Kidney (tissue), 14 donors: Measurements from ENCODE around the gene ZCCHC17. TPM values are rescaled to one million over a fixed set of nuclear protein-coding genes. Genes with fewer than 3 reads are reported as not detected.
A peak's percentile ranks its signal among the peaks of the same experiment; 100 is the strongest.

ENCODE experiments used
- DNase-seq, 5 donors: peaks; one replicate each; pipeline ENCODE4 v3.0.0-alpha.2; 2013 to 2020
- FAIRE-seq: peaks from 2 replicates; lab custom pipeline; 2012; peaks lifted over from hg19 to GRCh38; lab: Jason Lieb, UNC
- H3K27ac ChIP-seq, 2 donors: one replicate each; pipeline ENCODE4 v1.7.0; 2013; ENCODE audit warnings: low read depth in 2 of 2, low read length in 2 of 2, inconsistent platforms in 1 of 2
- H3K27me3 ChIP-seq: one replicate; pipeline ENCODE4 v1.7.1; 2013; ENCODE audit warnings: low read length, inconsistent platforms; ENCODE audit not compliant: control insufficient read depth, insufficient read depth
- H3K36me3 ChIP-seq, 3 donors: one replicate each; pipeline versions ENCODE4 v1.7.0 to v1.7.1; 2013; ENCODE audit warnings: low read length in 3 of 3, control low read depth in 1 of 3, inconsistent platforms in 1 of 3; ENCODE audit not compliant: insufficient read depth in 3 of 3, control insufficient read depth in 2 of 3
- H3K4me1 ChIP-seq, 3 donors: one replicate each; pipeline versions ENCODE4 v1.7.0 to v1.7.1; 2013; ENCODE audit warnings: low read length in 3 of 3, inconsistent platforms in 1 of 3, low read depth in 1 of 3; ENCODE audit not compliant: control insufficient read depth in 2 of 3, insufficient read depth in 2 of 3
- H3K4me3 ChIP-seq, 3 donors: one replicate each; pipeline versions ENCODE4 v1.7.0 to v1.8.1; 2013; ENCODE audit warnings: low read length in 3 of 3, control low read depth in 1 of 3, inconsistent platforms in 1 of 3
- H3K9ac ChIP-seq, 3 donors: one replicate each; pipeline versions ENCODE4 v1.7.0 to v1.7.1; 2013; ENCODE audit warnings: low read length in 3 of 3, control low read depth in 1 of 3, inconsistent platforms in 1 of 3
- H3K9me3 ChIP-seq, 3 donors: one replicate each; pipeline versions ENCODE4 v1.7.0 to v1.7.1; 2013; ENCODE audit warnings: low read length in 3 of 3, control low read depth in 1 of 3, inconsistent platforms in 1 of 3; ENCODE audit not compliant: control insufficient read depth in 2 of 3, insufficient read depth in 1 of 3
- CTCF ChIP-seq: IDR thresholded peaks from 3 replicates; pipeline ENCODE4 v1.5.1; 2012; ENCODE audit warnings: mild to moderate bottlenecking, moderate library complexity, borderline replicate concordance; ENCODE audit not compliant: insufficient read depth; ENCODE audit errors: extremely low read depth
- intact Hi-C: fragments of 100-400 bp; cut with DNase I; formaldehyde crosslinking; loops from one replicate; pipeline ENCODE4 v1.11.1; 2022
- polyA plus RNA-seq: library from polyadenylated mRNA; stranded (reverse); fragments of 350-450 nt; fragmentation: Illumina TruSeq; extraction: RNeasy Lipid Tissue Mini Kit (QIAGEN cat#74804); gene quantifications from one replicate; pipeline ENCODE4 v1.2.3, GENCODE V29; 2014; ENCODE audit warnings: low read depth, low replicate concordance; ENCODE audit not compliant: insufficient read depth
- total RNA-seq: library from RNA; stranded (reverse); fragmentation: NEBNext Ultra II Directional; extraction: Animal tissue kit (Norgen Biotek cat#: 25700); gene quantifications from one replicate; pipeline ENCODE4 v1.2.1, GENCODE V29; 2021
- donor health status: control.
- donor health status: control.
- donor health status: control.
- donor health status: control.
- donor health status: control.
- donor health status: DM: yes; HTN: yes; CAD: no.
- donor health status: Normal renal cell carcinoma (clear cell type).

Gene ZCCHC17
- total and polyA plus RNA-seq, 2 donors from 2014 or later: 27.5 to 42.0 TPM

GRCh38 chr1:31364561-31365250 lies 67.9 kb downstream of the ZCCHC17 start:
- H3K9ac ChIP-seq: peak overlapping the region in 2 of 3 donors; percentile 9 to 41
- peaks cover 0 to 24% (median 8%) of the 10 kb centered on the region in 3 donors for H3K36me3 ChIP-seq
- no peak for TF ChIP-seq CTCF
- intact Hi-C loops: no loop called here
- no peaks in the 10 kb centered on the region for H3K27me3 ChIP-seq
- FAIRE-seq (peak; percentile 52), DNase-seq (peak in 3 of 5 donors; percentile 69 to 88 (median 88))
- H3K27ac ChIP-seq: peak overlapping the region; percentile 89 to 93
- peak overlapping the region in 1 of 3 donors; percentile 5 for H3K4me3 ChIP-seq
- peaks cover 0 to 42% (median 37%) of the 10 kb centered on the region in 3 donors for H3K4me1 ChIP-seq
- no peaks in the 10 kb centered on the region for H3K9me3 ChIP-seq

GRCh38 chr1:31366796-31367195 lies 70.0 kb downstream of the ZCCHC17 start:
- no peak for TF ChIP-seq CTCF
- H3K4me1 ChIP-seq: peaks cover 0 to 62% (median 48%) of the 10 kb centered on the region in 3 donors
- no peak overlapping the region for H3K9ac ChIP-seq
- FAIRE-seq (no peak), DNase-seq (no peak)
- intact Hi-C loops: no loop called here
- H3K27ac ChIP-seq: peak overlapping the region; percentile 44 to 86
- no peak overlapping the region for H3K4me3 ChIP-seq
- no peaks in the 10 kb centered on the region for H3K9me3 ChIP-seq
- H3K36me3 ChIP-seq: peaks cover 0 to 24% (median 8%) of the 10 kb centered on the region in 3 donors
- no peaks in the 10 kb centered on the region for H3K27me3 ChIP-seq

DNA sequence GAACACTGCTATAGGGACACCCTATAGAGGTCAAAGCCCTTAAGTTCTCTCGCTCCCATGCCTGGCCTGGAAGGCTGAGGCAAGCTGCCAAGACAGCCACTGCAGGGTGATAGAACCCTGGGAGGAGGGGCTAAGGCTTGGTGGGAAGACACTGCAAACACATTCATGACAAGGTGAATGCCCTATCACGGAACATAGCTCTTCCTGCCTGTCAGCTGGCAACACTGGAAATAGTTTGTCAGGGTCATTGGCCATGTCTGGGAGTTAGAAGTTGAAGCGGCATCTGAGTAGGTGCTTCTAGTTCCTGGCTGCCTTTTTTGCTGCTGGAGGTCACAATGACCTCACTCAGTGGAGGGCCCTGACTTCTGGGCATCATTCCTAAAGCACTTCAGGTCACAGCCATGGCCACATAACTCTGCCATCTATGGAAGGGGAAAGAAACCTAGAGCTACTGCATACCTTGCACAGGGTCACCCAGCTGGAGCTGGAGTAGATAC lies 71.8 kb downstream of the ZCCHC17 start:
- TF ChIP-seq CTCF: no peak
- FAIRE-seq (no peak), DNase-seq (no peak)
- H3K9me3 ChIP-seq: no peaks in the 10 kb centered on the region
- peak overlapping the region; percentile 85 to 86 for H3K27ac ChIP-seq
- H3K4me1 ChIP-seq: peaks cover 2 to 65% (median 64%) of the 10 kb centered on the region in 3 donors
- no peak overlapping the region for H3K9ac ChIP-seq
- intact Hi-C loops: no loop called here
- H3K36me3 ChIP-seq: peaks cover 0 to 24% (median 8%) of the 10 kb centered on the region in 3 donors
- peak overlapping the region in 1 of 3 donors; percentile 11 for H3K4me3 ChIP-seq
- H3K27me3 ChIP-seq: no peaks in the 10 kb centered on the region
